Measurements from ENCODE around the gene ZNF80.
"Not testable (repeated sequence)": the region's sequence is repeated elsewhere in the genome, so short reads cannot be mapped to it uniquely, and the experiment has no call there.

ZNF80 gene

DNA sequence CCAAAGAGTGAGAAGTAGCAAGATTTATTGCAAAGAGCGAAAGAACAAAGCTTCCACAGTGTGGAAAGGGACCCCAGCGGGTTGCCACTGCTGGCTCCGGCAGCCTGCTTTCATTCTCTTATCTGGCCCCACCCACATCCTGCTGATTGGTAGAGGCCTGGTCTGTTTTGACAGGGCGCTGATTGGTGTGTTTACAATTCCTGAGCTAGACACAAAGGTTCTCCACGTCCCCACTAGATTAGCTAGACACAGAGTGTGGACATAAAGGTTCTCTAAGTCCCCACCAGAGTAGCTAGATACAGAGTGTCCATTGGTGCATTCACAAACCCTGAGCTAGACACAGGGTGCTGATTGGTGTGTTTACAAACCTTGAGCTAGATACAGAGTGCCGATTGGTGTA, at the start of gene ZNF80:
TSS of gene ZNF80 (minus strand) at position 101 of the 400 bp plus-strand sequence. CDS start 504 bp downstream, outside the sequence.
- H3K27me3 ChIP-seq (replicated peaks; ENCODE audit: control insufficient read depth, insufficient read depth, low read length); H3K4me3 ChIP-seq (ENCODE audit: low read length); DNase-seq (ENCODE audit: low read depth): not testable (repeated sequence)

DNA sequence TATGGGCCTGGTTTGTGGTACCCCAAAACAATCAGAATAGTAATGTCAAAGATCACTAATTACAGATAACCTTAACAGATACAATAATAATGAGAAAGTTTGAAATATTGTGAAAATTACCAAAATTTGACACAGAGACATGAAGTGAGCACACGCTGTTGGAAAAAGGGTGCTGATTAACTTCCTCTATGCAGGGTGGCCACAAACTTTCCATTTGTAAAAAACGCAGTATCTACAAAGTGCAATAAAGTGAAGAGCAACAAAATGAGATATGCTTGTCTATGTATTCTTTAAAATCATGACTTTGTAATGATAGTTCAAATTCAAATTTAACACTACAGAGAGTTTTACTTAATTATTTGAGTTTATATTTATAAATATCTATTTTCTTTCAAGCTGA, 48.9 kb upstream of the ZNF80 start:
- no peak for DNase-seq (ENCODE audit: low read depth)
- H3K9ac ChIP-seq (ENCODE audit: low read length): no peak overlapping the region
- no peaks in the 10 kb centered on the region for H3K27me3 ChIP-seq (replicated peaks; ENCODE audit: control insufficient read depth, insufficient read depth, low read length)

More for the DNA sequence above, at the start of gene ZNF80:
- H3K36me3 ChIP-seq (ENCODE audit: control insufficient read depth, insufficient read depth, low read length, severe bottlenecking); H3K9ac ChIP-seq (ENCODE audit: low read length); H3K4me1 ChIP-seq (ENCODE audit: control insufficient read depth, insufficient read depth, low read length); H3K9me3 ChIP-seq (ENCODE audit: control insufficient read depth, low read length): not testable (repeated sequence)

DNA sequence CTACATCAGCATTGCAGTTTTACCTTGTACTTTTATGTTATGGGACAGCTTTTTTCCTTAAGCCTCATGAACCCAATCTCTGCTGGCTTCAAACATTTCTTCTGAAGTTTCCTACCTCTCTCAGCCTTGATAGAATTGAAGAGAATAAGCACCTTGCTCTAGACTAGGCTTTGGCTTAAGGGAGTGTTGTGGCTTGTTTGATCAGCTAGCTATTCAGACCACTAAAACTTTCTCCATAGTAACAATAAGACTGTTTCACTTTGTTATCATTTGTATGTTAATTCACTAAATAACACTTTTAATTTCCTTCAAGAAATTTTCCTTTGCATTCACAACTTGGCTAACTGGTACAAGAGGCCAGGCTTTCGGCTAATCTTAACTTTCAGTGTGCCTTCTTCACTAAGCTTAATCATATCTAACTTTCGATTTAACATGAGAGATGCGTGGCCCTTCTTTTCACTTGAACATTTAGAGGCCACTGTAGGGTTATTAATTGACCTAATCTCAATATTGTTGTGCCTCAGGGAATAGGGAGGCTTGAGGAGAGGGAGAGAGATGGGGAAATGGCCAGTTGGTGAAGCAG, 48.4 kb upstream of the ZNF80 start:
- no peak for DNase-seq (ENCODE audit: low read depth)
- no peak overlapping the region for H3K4me3 ChIP-seq (ENCODE audit: low read length)
- H3K36me3 ChIP-seq (ENCODE audit: control insufficient read depth, insufficient read depth, low read length, severe bottlenecking): no peaks in the 10 kb centered on the region
- no peak overlapping the region for H3K9ac ChIP-seq (ENCODE audit: low read length)
- H3K4me1 ChIP-seq (ENCODE audit: control insufficient read depth, insufficient read depth, low read length): no peaks in the 10 kb centered on the region
- H3K27me3 ChIP-seq (replicated peaks; ENCODE audit: control insufficient read depth, insufficient read depth, low read length): no peaks in the 10 kb centered on the region
- no peaks in the 10 kb centered on the region for H3K9me3 ChIP-seq (ENCODE audit: control insufficient read depth, low read length)

More for the DNA sequence above, 48.9 kb upstream of the ZNF80 start:
- no peaks in the 10 kb centered on the region for H3K4me1 ChIP-seq (ENCODE audit: control insufficient read depth, insufficient read depth, low read length)
- H3K36me3 ChIP-seq (ENCODE audit: control insufficient read depth, insufficient read depth, low read length, severe bottlenecking): no peaks in the 10 kb centered on the region
- no peaks in the 10 kb centered on the region for H3K9me3 ChIP-seq (ENCODE audit: control insufficient read depth, low read length)
- H3K4me3 ChIP-seq (ENCODE audit: low read length): no peak overlapping the region

DNA sequence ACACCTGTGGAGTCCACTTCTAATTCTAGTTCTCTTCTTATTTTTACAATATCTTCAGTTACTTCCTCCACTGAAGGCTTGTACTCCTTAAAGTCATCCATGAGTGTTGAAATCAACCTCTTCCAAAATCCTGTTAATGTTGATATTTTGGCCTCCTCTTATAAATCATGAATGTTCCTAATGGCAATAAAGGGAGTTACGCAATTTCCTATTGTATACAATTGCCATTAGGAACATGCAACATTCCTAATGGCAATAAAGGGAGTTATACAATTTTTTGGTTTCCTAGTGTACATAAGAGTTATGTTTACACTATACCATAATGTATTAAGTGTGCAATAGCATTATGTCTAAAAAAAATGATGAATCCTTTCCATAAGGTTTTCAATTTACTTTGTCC, 47.3 kb upstream of the ZNF80 start:
- Histone ChIP-seq H3K36me3 (ENCODE audit: control insufficient read depth, insufficient read depth, low read length, severe bottlenecking) (no peaks in the 10 kb centered on the region), H3K4me3 (ENCODE audit: low read length) (no peak overlapping the region), H3K27me3 (replicated peaks; ENCODE audit: control insufficient read depth, insufficient read depth, low read length) (no peaks in the 10 kb centered on the region), H3K9ac (ENCODE audit: low read length) (no peak overlapping the region), H3K9me3 (ENCODE audit: control insufficient read depth, low read length) (no peaks in the 10 kb centered on the region), H3K4me1 (ENCODE audit: control insufficient read depth, insufficient read depth, low read length) (no peaks in the 10 kb centered on the region)
- DNase-seq (ENCODE audit: low read depth): no peak

DNA sequence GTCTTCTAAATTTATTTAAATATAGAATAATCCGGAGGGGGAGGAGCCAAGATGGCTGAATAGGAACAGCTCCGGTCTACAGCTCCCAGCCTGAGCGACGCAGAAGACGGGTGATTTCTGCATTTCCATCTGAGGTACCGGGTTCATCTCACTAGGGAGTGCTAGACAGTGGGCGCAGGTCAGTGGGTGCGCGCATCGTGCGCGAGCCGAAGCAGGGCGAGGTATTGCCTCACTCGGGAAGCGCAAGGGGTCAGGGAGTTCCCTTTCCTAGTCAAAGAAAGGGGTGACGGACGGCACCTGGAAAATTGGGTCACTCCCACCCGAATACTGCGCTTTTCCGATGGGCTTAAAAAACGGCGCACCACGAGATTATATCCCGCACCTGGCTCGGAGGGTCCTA, 39.5 kb upstream of the ZNF80 start:
- not testable (repeated sequence) for H3K27me3 ChIP-seq (replicated peaks; ENCODE audit: control insufficient read depth, insufficient read depth, low read length); DNase-seq (ENCODE audit: low read depth); H3K9me3 ChIP-seq (ENCODE audit: control insufficient read depth, low read length); H3K36me3 ChIP-seq (ENCODE audit: control insufficient read depth, insufficient read depth, low read length, severe bottlenecking); H3K9ac ChIP-seq (ENCODE audit: low read length); H3K4me3 ChIP-seq (ENCODE audit: low read length); H3K4me1 ChIP-seq (ENCODE audit: control insufficient read depth, insufficient read depth, low read length)

DNA sequence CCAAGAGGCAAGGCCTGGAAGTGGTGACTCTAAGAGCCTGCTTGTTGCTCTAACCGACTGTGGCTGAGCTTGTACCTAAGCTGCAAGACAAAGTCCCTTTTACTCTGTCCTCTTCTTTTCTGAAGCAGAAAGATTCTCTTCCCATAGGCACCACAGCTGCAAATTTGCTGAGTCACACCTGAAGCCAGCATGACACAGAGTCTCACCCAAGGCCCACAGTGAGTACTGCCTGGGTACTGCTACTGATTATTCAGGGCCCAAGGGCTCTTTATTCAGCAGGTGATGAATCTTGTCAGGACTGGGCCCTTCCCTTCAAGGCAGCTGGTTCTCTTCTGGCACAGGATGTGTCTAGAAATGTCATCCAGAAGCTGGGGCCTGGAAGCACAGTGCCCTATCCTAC, 37.6 kb upstream of the ZNF80 start:
- H3K36me3 ChIP-seq (ENCODE audit: control insufficient read depth, insufficient read depth, low read length, severe bottlenecking): no peaks in the 10 kb centered on the region
- H3K9ac ChIP-seq (ENCODE audit: low read length): no peak overlapping the region
- no peaks in the 10 kb centered on the region for H3K27me3 ChIP-seq (replicated peaks; ENCODE audit: control insufficient read depth, insufficient read depth, low read length)
- peak; percentile 8 for DNase-seq (ENCODE audit: low read depth)
- H3K4me3 ChIP-seq (ENCODE audit: low read length): no peak overlapping the region
- no peaks in the 10 kb centered on the region for H3K4me1 ChIP-seq (ENCODE audit: control insufficient read depth, insufficient read depth, low read length)
- peaks cover 5% of the 10 kb centered on the region for H3K9me3 ChIP-seq (ENCODE audit: control insufficient read depth, low read length)

DNA sequence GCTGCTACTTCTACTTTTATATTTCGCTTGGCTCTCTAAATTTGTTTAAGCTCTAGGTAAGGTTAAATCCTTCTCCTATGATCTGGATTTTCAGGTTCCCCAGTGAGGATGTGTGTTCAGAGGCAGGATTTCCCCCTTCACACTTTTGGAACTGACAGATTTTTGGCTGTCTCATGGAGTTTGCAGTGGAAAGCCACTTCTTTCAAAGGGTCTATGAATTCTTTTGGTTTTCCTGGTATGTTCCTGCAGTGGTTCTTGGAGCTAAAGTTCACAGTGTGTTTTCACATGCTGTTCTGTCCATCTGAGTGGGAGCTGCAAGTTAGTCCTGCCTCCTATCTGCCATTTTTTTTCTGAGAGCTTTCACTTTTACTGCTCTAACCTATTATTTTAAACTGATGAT, 34.9 kb upstream of the ZNF80 start:
- no peaks in the 10 kb centered on the region for H3K4me1 ChIP-seq (ENCODE audit: control insufficient read depth, insufficient read depth, low read length)
- DNase-seq (ENCODE audit: low read depth): peak; percentile 5
- no peak overlapping the region for H3K9ac ChIP-seq (ENCODE audit: low read length)
- no peak overlapping the region for H3K4me3 ChIP-seq (ENCODE audit: low read length)
- no peaks in the 10 kb centered on the region for H3K36me3 ChIP-seq (ENCODE audit: control insufficient read depth, insufficient read depth, low read length, severe bottlenecking)
- no peaks in the 10 kb centered on the region for H3K27me3 ChIP-seq (replicated peaks; ENCODE audit: control insufficient read depth, insufficient read depth, low read length)
- H3K9me3 ChIP-seq (ENCODE audit: control insufficient read depth, low read length): peaks cover 14% of the 10 kb centered on the region

DNA sequence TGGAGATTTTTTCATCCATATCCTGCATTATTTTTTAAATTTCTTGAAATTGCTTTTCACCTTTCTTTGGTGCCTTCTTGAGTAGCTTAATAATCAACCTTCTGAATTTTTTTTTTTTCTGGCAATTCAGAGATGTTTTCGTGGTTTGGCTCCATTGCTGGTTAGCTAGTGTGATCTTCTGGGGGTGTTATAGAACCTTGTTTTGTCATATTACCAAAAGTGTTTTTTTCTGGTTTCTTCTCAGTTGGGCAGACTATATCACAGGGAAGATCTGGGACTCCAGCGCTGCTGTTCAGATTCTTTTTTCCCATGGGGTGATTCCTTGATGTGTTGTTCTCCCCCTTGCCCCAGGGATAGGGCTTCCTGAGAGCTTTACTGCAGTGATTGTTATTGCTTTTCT, 32.6 kb upstream of the ZNF80 start:
- H3K9me3 ChIP-seq (ENCODE audit: control insufficient read depth, low read length): peaks cover 14% of the 10 kb centered on the region
- H3K27me3 ChIP-seq (replicated peaks; ENCODE audit: control insufficient read depth, insufficient read depth, low read length): no peaks in the 10 kb centered on the region
- H3K4me1 ChIP-seq (ENCODE audit: control insufficient read depth, insufficient read depth, low read length): no peaks in the 10 kb centered on the region
- H3K4me3 ChIP-seq (ENCODE audit: low read length): no peak overlapping the region
- no peak for DNase-seq (ENCODE audit: low read depth)
- no peak overlapping the region for H3K9ac ChIP-seq (ENCODE audit: low read length)
- no peaks in the 10 kb centered on the region for H3K36me3 ChIP-seq (ENCODE audit: control insufficient read depth, insufficient read depth, low read length, severe bottlenecking)

DNA sequence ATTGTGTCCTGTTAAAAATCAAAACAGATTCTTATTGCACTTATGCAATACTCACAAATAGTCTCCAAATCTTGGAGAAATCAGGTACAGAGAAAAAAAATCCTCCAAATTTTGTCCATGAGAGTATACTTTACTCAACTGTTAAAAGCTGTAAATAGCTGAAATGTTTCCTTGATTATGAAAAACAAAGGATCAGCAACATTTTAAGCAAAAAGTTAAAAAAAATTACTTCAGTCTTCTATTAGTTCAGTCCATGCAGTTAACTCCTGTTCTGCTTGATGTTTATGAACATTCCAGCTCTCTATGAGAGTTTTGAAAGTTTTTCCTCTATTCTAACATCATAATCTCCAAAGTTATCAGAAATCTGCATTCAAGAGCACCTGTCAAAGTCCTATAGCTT, 22.8 kb upstream of the ZNF80 start:
- Histone ChIP-seq H3K9me3 (ENCODE audit: control insufficient read depth, low read length) (peaks cover 17% of the 10 kb centered on the region), H3K4me1 (ENCODE audit: control insufficient read depth, insufficient read depth, low read length) (no peaks in the 10 kb centered on the region), H3K4me3 (ENCODE audit: low read length) (no peak overlapping the region), H3K27me3 (replicated peaks; ENCODE audit: control insufficient read depth, insufficient read depth, low read length) (no peaks in the 10 kb centered on the region), H3K9ac (ENCODE audit: low read length) (no peak overlapping the region), H3K36me3 (ENCODE audit: control insufficient read depth, insufficient read depth, low read length, severe bottlenecking) (no peaks in the 10 kb centered on the region)
- DNase-seq (ENCODE audit: low read depth): no peak

DNA sequence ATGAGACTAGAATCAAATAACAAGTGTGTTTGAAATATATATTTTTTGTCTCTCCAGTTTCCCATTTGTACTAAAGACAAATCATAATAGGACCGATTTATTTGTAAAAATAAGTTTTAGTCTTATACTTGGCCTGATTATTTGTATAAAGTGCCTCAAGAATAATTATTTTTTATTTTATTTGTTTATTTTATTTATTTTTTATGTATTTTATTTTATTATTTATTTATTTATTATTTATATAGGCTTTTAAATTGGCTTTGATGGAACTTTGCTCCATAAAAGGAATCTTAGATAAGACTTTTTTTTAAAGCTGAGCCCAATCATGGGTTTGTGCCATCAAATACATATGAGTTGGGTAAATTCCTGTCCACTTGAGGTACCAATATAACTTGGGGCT, 22.2 kb upstream of the ZNF80 start:
- peaks cover 17% of the 10 kb centered on the region for H3K9me3 ChIP-seq (ENCODE audit: control insufficient read depth, low read length)
- H3K36me3 ChIP-seq (ENCODE audit: control insufficient read depth, insufficient read depth, low read length, severe bottlenecking): no peaks in the 10 kb centered on the region
- H3K9ac ChIP-seq (ENCODE audit: low read length): no peak overlapping the region
- no peak for DNase-seq (ENCODE audit: low read depth)
- H3K27me3 ChIP-seq (replicated peaks; ENCODE audit: control insufficient read depth, insufficient read depth, low read length): no peaks in the 10 kb centered on the region
- H3K4me3 ChIP-seq (ENCODE audit: low read length): no peak overlapping the region
- no peaks in the 10 kb centered on the region for H3K4me1 ChIP-seq (ENCODE audit: control insufficient read depth, insufficient read depth, low read length)

DNA sequence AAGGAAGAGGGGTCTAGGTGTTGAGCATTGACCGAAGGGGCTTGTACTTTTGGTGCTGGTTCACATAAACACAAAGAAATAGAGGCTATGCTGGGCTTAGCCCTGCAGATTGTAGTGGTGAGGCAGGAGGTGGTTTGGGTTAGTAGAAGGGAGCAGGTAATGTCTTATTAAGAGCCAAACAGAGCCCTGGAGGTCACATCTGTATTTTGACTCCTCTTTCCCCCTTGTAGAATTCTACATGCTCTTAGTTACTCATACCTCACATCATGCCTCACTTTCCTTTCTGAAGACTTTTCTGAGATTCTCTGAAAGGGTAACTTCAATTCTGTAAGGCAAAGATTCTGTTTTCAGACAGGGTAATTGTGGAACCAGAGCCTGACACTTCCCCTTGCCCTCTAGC, 16.1 kb upstream of the ZNF80 start:
- H3K9ac ChIP-seq (ENCODE audit: low read length): no peak overlapping the region
- no peak for DNase-seq (ENCODE audit: low read depth)
- no peaks in the 10 kb centered on the region for H3K36me3 ChIP-seq (ENCODE audit: control insufficient read depth, insufficient read depth, low read length, severe bottlenecking)
- peaks cover 4% of the 10 kb centered on the region for H3K9me3 ChIP-seq (ENCODE audit: control insufficient read depth, low read length)
- H3K4me1 ChIP-seq (ENCODE audit: control insufficient read depth, insufficient read depth, low read length): no peaks in the 10 kb centered on the region
- no peak overlapping the region for H3K4me3 ChIP-seq (ENCODE audit: low read length)
- no peaks in the 10 kb centered on the region for H3K27me3 ChIP-seq (replicated peaks; ENCODE audit: control insufficient read depth, insufficient read depth, low read length)

DNA sequence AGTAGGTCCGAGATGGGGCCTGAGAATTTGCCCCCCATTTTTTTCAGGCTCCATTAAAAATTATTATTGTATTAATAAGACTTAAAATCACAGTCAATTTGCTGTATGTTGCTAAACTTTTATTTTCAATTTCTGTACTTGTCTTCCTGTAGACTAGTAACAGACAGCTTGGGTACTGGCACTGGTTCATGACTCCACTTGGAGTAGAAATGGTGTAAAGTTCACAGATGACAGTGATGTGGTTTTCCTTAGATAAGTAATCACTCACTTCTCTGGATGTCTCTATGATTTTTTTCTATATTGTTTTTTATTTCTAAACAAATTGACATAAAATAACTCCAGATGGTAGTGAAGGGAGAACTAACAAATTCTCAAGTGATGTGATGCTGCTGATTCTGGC, 15.6 kb upstream of the ZNF80 start:
- no peak overlapping the region for H3K4me3 ChIP-seq (ENCODE audit: low read length)
- DNase-seq (ENCODE audit: low read depth): no peak
- H3K9me3 ChIP-seq (ENCODE audit: control insufficient read depth, low read length): no peaks in the 10 kb centered on the region

More for the DNA sequence above, 15.6 kb upstream of the ZNF80 start:
- no peaks in the 10 kb centered on the region for H3K4me1 ChIP-seq (ENCODE audit: control insufficient read depth, insufficient read depth, low read length)
- H3K27me3 ChIP-seq (replicated peaks; ENCODE audit: control insufficient read depth, insufficient read depth, low read length): no peaks in the 10 kb centered on the region
- H3K36me3 ChIP-seq (ENCODE audit: control insufficient read depth, insufficient read depth, low read length, severe bottlenecking): no peaks in the 10 kb centered on the region
- no peak overlapping the region for H3K9ac ChIP-seq (ENCODE audit: low read length)
